Measurements from ENCODE around the gene C5orf46.
"Not testable (repeated sequence)": the region's sequence is repeated elsewhere in the genome, so short reads cannot be mapped to it uniquely, and the experiment has no call there.

DNA sequence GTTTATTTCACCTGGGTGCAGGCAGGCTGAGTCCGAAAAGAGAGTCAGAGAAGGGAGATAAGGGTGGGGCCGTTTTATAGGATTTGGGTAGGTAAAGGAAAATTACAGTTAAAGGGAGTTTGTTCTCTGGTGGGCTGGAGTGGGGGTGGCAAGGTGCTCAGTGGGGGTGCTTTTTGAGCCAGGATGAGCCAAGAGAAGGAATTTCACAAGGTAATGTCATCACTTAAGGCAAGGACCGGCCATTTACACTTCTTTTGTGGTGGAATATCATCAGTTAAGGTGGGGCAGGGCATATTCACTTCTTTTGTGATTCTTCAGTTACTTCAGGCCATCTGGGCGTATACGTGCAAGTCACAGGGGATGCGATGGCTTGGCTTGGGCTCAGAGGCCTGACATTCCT lies 36.4 kb downstream of the C5orf46 start:
- TF ChIP-seq, protein P1, sequence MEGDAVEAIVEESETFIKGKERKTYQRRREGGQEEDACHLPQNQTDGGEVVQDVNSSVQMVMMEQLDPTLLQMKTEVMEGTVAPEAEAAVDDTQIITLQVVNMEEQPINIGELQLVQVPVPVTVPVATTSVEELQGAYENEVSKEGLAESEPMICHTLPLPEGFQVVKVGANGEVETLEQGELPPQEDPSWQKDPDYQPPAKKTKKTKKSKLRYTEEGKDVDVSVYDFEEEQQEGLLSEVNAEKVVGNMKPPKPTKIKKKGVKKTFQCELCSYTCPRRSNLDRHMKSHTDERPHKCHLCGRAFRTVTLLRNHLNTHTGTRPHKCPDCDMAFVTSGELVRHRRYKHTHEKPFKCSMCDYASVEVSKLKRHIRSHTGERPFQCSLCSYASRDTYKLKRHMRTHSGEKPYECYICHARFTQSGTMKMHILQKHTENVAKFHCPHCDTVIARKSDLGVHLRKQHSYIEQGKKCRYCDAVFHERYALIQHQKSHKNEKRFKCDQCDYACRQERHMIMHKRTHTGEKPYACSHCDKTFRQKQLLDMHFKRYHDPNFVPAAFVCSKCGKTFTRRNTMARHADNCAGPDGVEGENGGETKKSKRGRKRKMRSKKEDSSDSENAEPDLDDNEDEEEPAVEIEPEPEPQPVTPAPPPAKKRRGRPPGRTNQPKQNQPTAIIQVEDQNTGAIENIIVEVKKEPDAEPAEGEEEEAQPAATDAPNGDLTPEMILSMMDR (IDR thresholded peaks at IDR 0.05): not testable (repeated sequence)
- not testable (repeated sequence) for TF ChIP-seq EZH2 (IDR thresholded peaks at IDR 0.05; ENCODE audit: borderline replicate concordance, insufficient read depth, low read depth, low read length, poor library complexity, severe bottlenecking)

Data from B cell (primary cell).